Upper lobe of left lung (tissue), 6 donors: ENCODE results near the gene LPCAT3. TPM values are rescaled to one million over a fixed set of nuclear protein-coding genes. Genes with fewer than 3 reads are reported as not detected.

Source experiments
- ATAC-seq, 2 donors: fragments of 200-7000 bp; cut with Tn5 transposase; one replicate each; pipeline ENCODE4 v1.9.1; 2022; ENCODE audit warnings: mild to moderate bottlenecking in 2 of 2, moderate library complexity in 2 of 2; ENCODE audit not compliant: low FRiP score in 2 of 2
- DNase-seq, 2 donors: peaks; one replicate each; pipeline ENCODE4 v3.0.0-alpha.2; 2019 to 2020
- H3K27ac ChIP-seq, 4 donors: fragments of 200-600 bp; sonication (generic); one replicate each; pipeline ENCODE4 v1.5.1; 2016 to 2019
- H3K27me3 ChIP-seq, 4 donors: fragments of 200-600 bp; sonication (generic); one replicate each; pipeline ENCODE4 v1.5.1; 2017 to 2019
- H3K36me3 ChIP-seq, 4 donors: fragments of 200-600 bp; sonication (generic); one replicate each; pipeline ENCODE4 v1.5.1; 2016 to 2019
- H3K4me1 ChIP-seq, 4 donors: fragments of 200-600 bp; sonication (generic); one replicate each; pipeline ENCODE4 v1.5.1; 2018 to 2019
- H3K4me3 ChIP-seq, 4 donors: fragments of 200-600 bp; sonication (generic); one replicate each; pipeline ENCODE4 v1.5.1; 2017 to 2019; ENCODE audit warnings: mild to moderate bottlenecking in 2 of 4, moderate library complexity in 1 of 4
- H3K9me3 ChIP-seq, 4 donors: fragments of 200-600 bp; sonication (generic); one replicate each; pipeline ENCODE4 v1.5.1; 2018 to 2019
- CTCF ChIP-seq, 6 experiments: fragments of 450-650 bp in 4 of 6; fragments of 200-600 bp in 2 of 6; sonication (generic) in 2 of 6; IDR thresholded peaks; one replicate each; pipeline ENCODE4 v1.5.1; 2016 to 2019; ENCODE audit warnings: antibody characterized with exemption in 6 of 6
- EP300 ChIP-seq, 4 donors: sonication (generic); formaldehyde crosslinking; IDR thresholded peaks; one replicate each; pipeline ENCODE4 v1.5.1; 2017; ENCODE audit warnings: antibody characterized with exemption in 4 of 4, control low read depth in 2 of 4
- POLR2A ChIP-seq, 4 donors: fragments of 450-650 bp; IDR thresholded peaks; one replicate each; pipeline ENCODE4 v1.5.1; 2016 to 2017; ENCODE audit warnings: antibody characterized with exemption in 4 of 4, mild to moderate bottlenecking in 2 of 4
- POLR2AphosphoS5 ChIP-seq, 2 donors: sonication (generic); formaldehyde crosslinking; IDR thresholded peaks; one replicate each; pipeline ENCODE4 v1.5.1; 2017; ENCODE audit warnings: antibody characterized with exemption in 2 of 2
- WGBS, 2 donors: methylation state at CpG; one replicate each; pipeline ENCODE4 v1.1.5; 2017 to 2018; 5-methylcytosine and 5-hydroxymethylcytosine counted together
- total RNA-seq, 6 donors: library from RNA; depleted of rRNA in 4 of 6; stranded (reverse); fragments of >200 nt in 4 of 6; gene quantifications; one replicate each; pipeline versions ENCODE4 v1.1.0 to v1.2.1, GENCODE V29; 2016 to 2021
- donor health status: DM: no; HTN: no; CAD: no; lungs with moderate emphysema.
- donor health status: DM: no; HTN: yes; CAD: no; lungs with severe emphysema.

Gene LPCAT3
- total RNA-seq, 6 donors from 2014 or later = 56.3 to 110 (median 84.1) TPM

GRCh38 chr12:7031306-7031705 lies 13.0 kb upstream of the LPCAT3 start:
- Histone ChIP-seq H3K27ac (no peak overlapping the region), H3K4me1 (no peaks in the 10 kb centered on the region), H3K4me3 (no peak overlapping the region), H3K9me3 (no peaks in the 10 kb centered on the region), H3K27me3 (no peaks in the 10 kb centered on the region), H3K36me3 (no peaks in the 10 kb centered on the region)
- 56 to 85% methylated on average over 4 to 6 of the region's 6 CpGs for WGBS, 2 donors
- ATAC-seq (peak in 1 of 2 donors; percentile 34), DNase-seq (peak in 1 of 2 donors; percentile 23)
- no peak for TF ChIP-seq CTCF (IDR thresholded peaks at IDR 0.05)
- no peak for TF ChIP-seq EP300 (IDR thresholded peaks at IDR 0.05)
- TF ChIP-seq POLR2A (IDR thresholded peaks at IDR 0.05) = no peak
- no peak for TF ChIP-seq POLR2AphosphoS5 (IDR thresholded peaks at IDR 0.05)

DNA sequence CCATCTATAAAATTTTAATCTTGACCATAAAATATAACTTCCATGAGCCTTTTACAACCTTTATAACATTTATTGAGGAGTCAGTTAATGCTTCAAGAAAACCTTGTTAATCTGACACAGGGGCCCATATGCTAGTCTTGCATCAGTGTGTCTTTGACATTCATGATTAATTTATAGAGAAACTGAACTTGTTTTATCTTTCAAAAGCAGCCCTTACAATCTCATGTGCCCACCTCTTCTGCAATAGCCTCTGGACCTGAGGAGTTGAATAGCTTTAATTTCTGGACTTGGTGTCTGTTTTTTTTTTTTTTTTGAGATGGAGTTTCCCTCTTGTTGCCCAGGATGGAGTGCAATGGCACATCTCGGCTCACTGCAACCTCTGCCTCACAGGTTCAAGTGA lies 8.6 kb upstream of the LPCAT3 start:
- H3K4me3 ChIP-seq = no peak overlapping the region
- WGBS, 2 donors = 80 to 85% methylated on average over 1 of the region's 1 CpG
- no peaks in the 10 kb centered on the region for H3K4me1 ChIP-seq
- H3K27me3 ChIP-seq = no peaks in the 10 kb centered on the region
- ATAC-seq (no peak), DNase-seq (no peak)
- no peak overlapping the region for H3K27ac ChIP-seq
- no peaks in the 10 kb centered on the region for H3K36me3 ChIP-seq
- H3K9me3 ChIP-seq = no peaks in the 10 kb centered on the region
- TF ChIP-seq POLR2A (IDR thresholded peaks at IDR 0.05) = no peak
- TF ChIP-seq CTCF (IDR thresholded peaks at IDR 0.05) = no peak
- TF ChIP-seq POLR2AphosphoS5 (IDR thresholded peaks at IDR 0.05) = no peak
- no peak for TF ChIP-seq EP300 (IDR thresholded peaks at IDR 0.05)

DNA sequence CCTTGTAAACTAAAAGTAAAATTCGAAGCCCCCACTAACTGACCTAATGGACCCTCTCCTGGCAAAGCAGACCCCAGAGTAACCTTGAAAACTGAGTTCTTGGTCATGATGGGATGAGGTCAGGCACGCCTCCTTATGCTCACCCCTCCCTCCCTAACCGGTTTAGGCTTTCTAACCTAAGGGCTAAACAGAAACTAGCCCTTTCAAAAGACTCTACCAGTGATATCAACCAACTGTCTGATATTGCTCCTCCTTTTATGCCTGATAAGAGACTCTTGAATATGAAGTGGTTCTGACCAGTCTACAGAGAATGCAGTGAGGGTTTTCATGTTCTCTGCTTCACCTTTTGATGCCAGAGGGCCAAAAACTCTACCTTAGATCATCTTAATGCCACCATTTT lies 4.8 kb upstream of the LPCAT3 start:
- Histone ChIP-seq H3K4me3 (no peak overlapping the region), H3K27ac (no peak overlapping the region), H3K36me3 (no peaks in the 10 kb centered on the region), H3K4me1 (peaks cover 6 to 7% (median 7%) of the 10 kb centered on the region in 4 donors), H3K27me3 (no peaks in the 10 kb centered on the region), H3K9me3 (no peaks in the 10 kb centered on the region)
- no peak for ATAC-seq
- no peak for DNase-seq
- WGBS, 2 donors = 80 to 86% methylated on average over 3 of the region's 3 CpGs
- TF ChIP-seq EP300 (IDR thresholded peaks at IDR 0.05) (no peak), POLR2A (IDR thresholded peaks at IDR 0.05) (no peak), CTCF (IDR thresholded peaks at IDR 0.05) (no peak), POLR2AphosphoS5 (IDR thresholded peaks at IDR 0.05) (no peak)

GRCh38 chr12:7021956-7022355 lies 3.7 kb upstream of the LPCAT3 start:
- no peaks in the 10 kb centered on the region for H3K36me3 ChIP-seq
- H3K27ac ChIP-seq = no peak overlapping the region
- TF ChIP-seq EP300 (IDR thresholded peaks at IDR 0.05) (no peak), POLR2A (IDR thresholded peaks at IDR 0.05) (no peak), POLR2AphosphoS5 (IDR thresholded peaks at IDR 0.05) (no peak), CTCF (IDR thresholded peaks at IDR 0.05) (no peak)
- 74 to 79% methylated on average over 5 of the region's 5 CpGs for WGBS, 2 donors
- DNase-seq = no peak
- H3K4me1 ChIP-seq = peaks cover 12 to 16% (median 15%) of the 10 kb centered on the region in 4 donors
- no peaks in the 10 kb centered on the region for H3K9me3 ChIP-seq
- no peak overlapping the region for H3K4me3 ChIP-seq
- H3K27me3 ChIP-seq = no peaks in the 10 kb centered on the region
- ATAC-seq = no peak

GRCh38 chr12:7019043-7019569 lies 830 bp upstream of the LPCAT3 start:
- Histone ChIP-seq H3K27me3 (no peaks in the 10 kb centered on the region), H3K36me3 (peaks cover 0 to 10% (median 4%) of the 10 kb centered on the region in 4 donors), H3K9me3 (no peaks in the 10 kb centered on the region), H3K4me1 (peaks cover 23 to 34% (median 30%) of the 10 kb centered on the region in 4 donors), H3K27ac (peak overlapping the region; percentile 91 to 98 (median 92)), H3K4me3 (peak overlapping the region in 3 of 4 donors; percentile 83 to 97 (median 88))
- ATAC-seq (no peak), DNase-seq (no peak)
- TF ChIP-seq POLR2AphosphoS5 (IDR thresholded peaks at IDR 0.05) (no peak), CTCF (IDR thresholded peaks at IDR 0.05) (no peak), POLR2A (IDR thresholded peaks at IDR 0.05) (no peak), EP300 (IDR thresholded peaks at IDR 0.05) (no peak)
- WGBS, 2 donors = 8 to 13% methylated on average over 6 of the region's 6 CpGs
